Stomach (tissue), 9 donors: Measurements from ENCODE around the gene ASIC5. TPM values are rescaled to one million over a fixed set of nuclear protein-coding genes. Genes with fewer than 3 reads are reported as not detected.

Experiments
- DNase-seq, 2 donors: peaks; one replicate each; pipeline versions ENCODE4 v3.0.0 to v3.0.0-alpha.2; 2013 to 2019
- H3K27ac ChIP-seq, 5 donors: fragments of 200-600 bp in 4 of 5; sonication (generic) in 4 of 5; one replicate each; pipeline ENCODE4 v1.5.1; 2013 to 2019; ENCODE audit warnings: mild to moderate bottlenecking in 1 of 5, moderate library complexity in 1 of 5
- H3K27me3 ChIP-seq, 3 donors: fragments of 200-600 bp; sonication (generic); one replicate each; pipeline ENCODE4 v1.5.1; 2017 to 2019; ENCODE audit warnings: mixed run types in 1 of 3
- H3K36me3 ChIP-seq, 4 donors: fragments of 200-600 bp; sonication (generic); 1 replicate in 3 of 4; 2 replicates in 1 of 4; pipeline ENCODE4 v1.5.1; 2016 to 2019
- H3K4me1 ChIP-seq, 4 donors: fragments of 200-600 bp; sonication (generic); one replicate each; pipeline ENCODE4 v1.5.1; 2016 to 2019
- H3K4me3 ChIP-seq, 4 donors: fragments of 200-600 bp; sonication (generic) in 3 of 4; one replicate each; pipeline ENCODE4 v1.5.1; 2016 to 2019; ENCODE audit warnings: mild to moderate bottlenecking in 1 of 4
- H3K9me3 ChIP-seq, 4 donors: fragments of 200-600 bp; sonication (generic); one replicate each; pipeline ENCODE4 v1.5.1; 2016 to 2019
- EP300 ChIP-seq: sonication (generic); formaldehyde crosslinking; IDR thresholded peaks from one replicate; pipeline ENCODE4 v1.6.1; 2017; ENCODE audit warnings: antibody characterized with exemption
- POLR2A ChIP-seq, 4 donors: fragments of 450-650 bp; IDR thresholded peaks; one replicate each; pipeline ENCODE4 v1.6.1; 2016; ENCODE audit warnings: antibody characterized with exemption in 4 of 4, control low read depth in 2 of 4, mild to moderate bottlenecking in 1 of 4, moderate library complexity in 1 of 4
- POLR2AphosphoS5 ChIP-seq, 3 donors: sonication (generic); formaldehyde crosslinking; IDR thresholded peaks; one replicate each; pipeline ENCODE4 v1.6.1; 2016; ENCODE audit warnings: antibody characterized with exemption in 3 of 3
- WGBS, 5 donors: extraction: QIAGEN DNeasy Blood & Tissue Kit in 3 of 5; methylation state at CpG; one replicate each; pipeline versions ENCODE4 v1.1.5 to v1.1.7; 2013 to 2018; 5-methylcytosine and 5-hydroxymethylcytosine counted together
- intact Hi-C: fragments of 100-400 bp; cut with DNase I; formaldehyde crosslinking; loops from one replicate; pipeline ENCODE4 v1.15.1; 2023; ENCODE audit warnings: low total_unique reads
- polyA plus RNA-seq, 3 donors: library from polyadenylated mRNA; stranded (reverse); fragments of 200-250 nt; gene quantifications; one replicate each; pipeline ENCODE4 v1.2.3, GENCODE V29; 2013
- total RNA-seq, 5 donors: library from RNA; depleted of rRNA; stranded (reverse); fragments of >200 nt; gene quantifications; one replicate each; pipeline versions ENCODE4 v1.1.0 to v1.2.3, GENCODE V29; 2014 to 2016
- TF ChIP-seq, protein P1 (sequence below), 7 experiments: fragments of 450-650 bp in 4 of 7; fragments of 200-600 bp in 3 of 7; sonication (generic) in 3 of 7; IDR thresholded peaks; one replicate each; pipeline ENCODE4 v1.5.1; 2016 to 2019; ENCODE audit warnings: antibody characterized with exemption in 7 of 7, control low read depth in 2 of 7, mild to moderate bottlenecking in 1 of 7
- donor health status: healthy with polysubstance abuse.
- donor health status: Bipolar disorder and iron deficiency.
- donor health status: healthy.

Gene ASIC5
- total and polyA plus RNA-seq, 8 donors, result not detected

DNA sequence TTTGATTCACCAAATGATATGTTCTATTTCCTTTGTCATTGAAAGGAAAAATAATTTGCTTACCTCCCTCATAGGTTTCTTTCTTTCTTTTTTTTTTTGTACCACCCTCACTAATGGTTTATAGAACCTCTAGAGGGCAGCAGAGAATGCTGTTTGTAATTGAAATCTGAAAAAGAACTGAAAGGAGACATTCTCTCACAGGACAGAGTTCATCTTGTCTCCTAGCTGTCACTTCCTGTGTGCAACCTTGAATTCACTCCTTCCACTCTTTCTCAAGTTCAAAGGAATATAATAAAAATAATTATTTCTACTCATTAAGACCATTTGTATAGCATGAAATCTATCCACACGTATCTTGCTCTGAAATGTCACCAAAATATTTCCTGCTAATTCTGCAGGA is 56.2 kb downstream of the ASIC5 start:
- Histone ChIP-seq H3K4me1 (peaks cover 0 to 8% (median 0%) of the 10 kb centered on the region in 4 donors), H3K27ac (no peak overlapping the region), H3K4me3 (no peak overlapping the region), H3K36me3 (no peaks in the 10 kb centered on the region), H3K9me3 (no peaks in the 10 kb centered on the region), H3K27me3 (no peaks in the 10 kb centered on the region)
- 70 to 85% (median 79%) methylated on average over 1 of the region's 1 CpG for WGBS, 5 donors
- no peak for TF ChIP-seq EP300
- TF ChIP-seq, protein P1, sequence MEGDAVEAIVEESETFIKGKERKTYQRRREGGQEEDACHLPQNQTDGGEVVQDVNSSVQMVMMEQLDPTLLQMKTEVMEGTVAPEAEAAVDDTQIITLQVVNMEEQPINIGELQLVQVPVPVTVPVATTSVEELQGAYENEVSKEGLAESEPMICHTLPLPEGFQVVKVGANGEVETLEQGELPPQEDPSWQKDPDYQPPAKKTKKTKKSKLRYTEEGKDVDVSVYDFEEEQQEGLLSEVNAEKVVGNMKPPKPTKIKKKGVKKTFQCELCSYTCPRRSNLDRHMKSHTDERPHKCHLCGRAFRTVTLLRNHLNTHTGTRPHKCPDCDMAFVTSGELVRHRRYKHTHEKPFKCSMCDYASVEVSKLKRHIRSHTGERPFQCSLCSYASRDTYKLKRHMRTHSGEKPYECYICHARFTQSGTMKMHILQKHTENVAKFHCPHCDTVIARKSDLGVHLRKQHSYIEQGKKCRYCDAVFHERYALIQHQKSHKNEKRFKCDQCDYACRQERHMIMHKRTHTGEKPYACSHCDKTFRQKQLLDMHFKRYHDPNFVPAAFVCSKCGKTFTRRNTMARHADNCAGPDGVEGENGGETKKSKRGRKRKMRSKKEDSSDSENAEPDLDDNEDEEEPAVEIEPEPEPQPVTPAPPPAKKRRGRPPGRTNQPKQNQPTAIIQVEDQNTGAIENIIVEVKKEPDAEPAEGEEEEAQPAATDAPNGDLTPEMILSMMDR (IDR thresholded peaks at IDR 0.05), result peak in 5 of 7 experiments; percentile 35 to 58 (median 53)
- DNase-seq, result peak in 1 of 2 donors; percentile 85
- intact Hi-C loops, result loop anchor here (5.0 kb wide), 1 partner anchor 137 kb away; no protein-coding TSS in a partner anchor

DNA sequence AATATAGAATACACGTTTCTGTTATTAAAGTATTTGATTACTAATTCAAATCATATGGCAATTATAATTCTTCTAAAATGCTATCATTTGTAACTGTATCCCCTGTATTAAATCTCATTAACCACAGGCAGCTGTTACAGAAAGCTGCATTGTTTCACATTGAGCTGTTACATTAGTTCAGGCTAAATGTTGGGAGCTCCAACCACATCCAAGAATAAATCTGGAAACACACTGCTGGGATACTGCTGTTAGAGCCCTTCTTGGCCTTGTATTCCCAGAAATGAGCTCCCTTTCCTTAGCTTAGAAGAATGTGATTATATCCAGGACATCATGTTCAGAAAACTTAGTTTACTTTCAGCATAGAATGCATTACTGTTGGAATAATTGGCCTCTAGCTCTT is 59.1 kb downstream of the ASIC5 start:
- Histone ChIP-seq H3K27me3 (no peaks in the 10 kb centered on the region), H3K4me3 (no peak overlapping the region), H3K9me3 (no peaks in the 10 kb centered on the region), H3K36me3 (peaks cover 0 to 12% (median 0%) of the 10 kb centered on the region in 4 donors), H3K4me1 (peaks cover 0 to 11% (median 6%) of the 10 kb centered on the region in 4 donors), H3K27ac (peak overlapping the region in 2 of 5 donors; percentile 42 to 64)
- intact Hi-C loops, result no loop called here
- 29 to 56% (median 52%) methylated on average over 1 of the region's 1 CpG for WGBS, 5 donors
- TF ChIP-seq EP300 (no peak), POLR2AphosphoS5 (IDR thresholded peaks at IDR 0.05) (peak in 1 of 3 donors; percentile 65)
- peak in 1 of 2 donors; percentile 62 for DNase-seq

DNA sequence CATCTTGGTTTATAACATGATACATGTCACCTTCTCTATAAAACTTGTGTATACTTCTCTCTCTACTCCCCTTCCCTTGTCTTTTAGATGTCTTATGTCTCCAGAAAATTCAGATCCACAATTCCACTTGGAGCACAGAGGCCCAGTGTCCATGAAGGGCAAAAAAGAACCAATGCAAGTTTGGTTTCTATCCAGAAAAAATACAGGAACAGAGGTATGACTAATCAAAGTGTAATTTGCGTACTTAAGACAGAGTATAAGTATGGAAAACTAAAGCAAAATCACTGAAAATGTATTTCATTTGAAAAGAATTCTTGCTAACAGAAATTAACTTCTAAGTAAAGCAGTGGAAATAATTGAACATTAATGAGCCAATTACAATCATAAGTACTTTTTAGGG is 61.1 kb downstream of the ASIC5 start:
- Histone ChIP-seq H3K27ac (peak overlapping the region in 3 of 5 donors; percentile 2 to 42 (median 28)), H3K4me1 (peaks cover 0 to 17% (median 9%) of the 10 kb centered on the region in 4 donors), H3K27me3 (no peaks in the 10 kb centered on the region), H3K36me3 (peaks cover 0 to 12% (median 0%) of the 10 kb centered on the region in 4 donors), H3K9me3 (no peaks in the 10 kb centered on the region), H3K4me3 (no peak overlapping the region)
- DNase-seq, result no peak
- TF ChIP-seq EP300 (no peak), POLR2A (IDR thresholded peaks at IDR 0.05) (no peak), POLR2AphosphoS5 (IDR thresholded peaks at IDR 0.05) (no peak)
- TF ChIP-seq, protein P1 (IDR thresholded peaks at IDR 0.05), result no peak
- 75 to 94% (median 87%) methylated on average over 1 of the region's 1 CpG for WGBS, 5 donors
- intact Hi-C loops, result no loop called here

DNA sequence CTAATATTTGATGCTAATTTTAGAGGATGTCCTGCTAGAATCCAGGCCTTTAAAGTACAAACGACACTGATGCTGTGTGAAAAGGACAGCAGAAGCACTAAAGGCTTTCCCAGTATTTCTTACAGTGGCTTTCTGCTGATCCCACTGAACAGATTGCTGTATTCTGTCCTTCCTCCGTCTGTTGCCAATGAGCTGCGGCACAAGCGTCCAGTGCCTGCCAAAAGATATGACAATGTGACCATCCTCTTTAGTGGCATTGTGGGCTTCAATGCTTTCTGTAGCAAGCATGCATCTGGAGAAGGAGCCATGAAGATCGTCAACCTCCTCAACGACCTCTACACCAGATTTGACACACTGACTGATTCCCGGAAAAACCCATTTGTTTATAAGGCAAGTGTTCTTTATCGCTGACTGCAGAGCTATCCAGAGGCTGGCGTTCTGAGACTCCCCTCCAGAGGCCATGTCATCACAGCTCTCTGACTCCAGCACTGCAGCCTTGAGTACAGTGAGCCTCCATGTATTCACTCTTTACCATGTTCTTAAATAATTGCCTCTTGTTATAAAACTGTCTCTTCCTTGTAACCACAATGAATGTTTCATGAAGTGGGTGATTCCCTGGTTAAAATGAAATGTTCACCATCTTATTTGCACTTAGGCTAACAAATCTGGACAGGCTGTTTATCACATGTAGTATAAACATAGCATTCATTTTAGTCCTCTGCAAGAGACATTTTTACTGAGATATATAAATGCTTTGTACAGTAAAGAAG is 63.7 kb downstream of the ASIC5 start:
- intact Hi-C loops, result no loop called here
- WGBS, 5 donors, result 64 to 78% (median 77%) methylated on average over 9 of the region's 9 CpGs
- Histone ChIP-seq H3K27me3 (no peaks in the 10 kb centered on the region), H3K4me1 (peaks cover 0 to 17% (median 9%) of the 10 kb centered on the region in 4 donors), H3K36me3 (peaks cover 0 to 12% (median 0%) of the 10 kb centered on the region in 4 donors), H3K27ac (peak overlapping the region in 4 of 5 donors; percentile 3 to 60 (median 54)), H3K9me3 (no peaks in the 10 kb centered on the region), H3K4me3 (no peak overlapping the region)
- DNase-seq, result peak in 1 of 2 donors; percentile 37
- TF ChIP-seq POLR2A (IDR thresholded peaks at IDR 0.05) (no peak), POLR2AphosphoS5 (IDR thresholded peaks at IDR 0.05) (no peak), EP300 (no peak)

DNA sequence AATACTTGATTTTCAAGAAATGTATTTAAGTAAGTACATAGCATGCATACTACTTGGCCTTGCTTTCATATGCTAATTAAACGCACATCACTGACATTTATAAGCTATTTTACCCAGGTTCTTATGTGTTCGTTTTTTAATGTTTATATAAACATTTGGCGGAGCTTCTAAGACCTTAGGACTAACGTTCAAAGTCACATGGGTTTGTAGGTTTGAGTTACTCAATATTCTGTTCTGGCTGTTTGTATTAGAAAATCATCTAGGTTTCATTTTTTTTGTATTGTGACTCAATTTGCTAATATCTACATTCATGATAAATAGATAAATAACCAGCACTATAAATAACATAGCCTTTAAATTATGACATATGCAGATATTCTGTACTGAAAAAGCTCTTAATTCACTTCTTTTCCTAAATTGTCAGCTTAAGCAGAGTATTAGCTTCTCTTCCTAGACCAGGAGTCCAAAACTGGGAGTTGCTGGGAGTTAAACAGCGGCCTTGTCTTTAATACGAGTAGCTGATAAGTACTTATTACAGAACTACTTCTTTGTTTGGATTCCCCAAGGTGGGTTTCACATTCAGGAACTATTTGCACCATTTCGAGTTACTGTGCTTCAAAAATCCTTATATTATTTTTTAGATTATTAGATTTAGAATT is 65.3 kb downstream of the ASIC5 start:
- Histone ChIP-seq H3K9me3 (no peaks in the 10 kb centered on the region), H3K4me3 (no peak overlapping the region), H3K27ac (peak overlapping the region in 1 of 5 donors; percentile 26), H3K27me3 (no peaks in the 10 kb centered on the region), H3K36me3 (peaks cover 0 to 12% (median 0%) of the 10 kb centered on the region in 4 donors), H3K4me1 (peaks cover 0 to 17% (median 5%) of the 10 kb centered on the region in 4 donors)
- no peak for DNase-seq
- 67 to 79% (median 76%) methylated on average over 7 of the region's 7 CpGs for WGBS, 5 donors
- intact Hi-C loops, result no loop called here
- TF ChIP-seq POLR2A (IDR thresholded peaks at IDR 0.05) (no peak), EP300 (no peak), POLR2AphosphoS5 (IDR thresholded peaks at IDR 0.05) (no peak)
- TF ChIP-seq, protein P1 (IDR thresholded peaks at IDR 0.05), result no peak
